ENCODE results near the gene PVALB. TPM values are rescaled to one million over a fixed set of nuclear protein-coding genes. Genes with fewer than 3 reads are reported as not detected.

The PVALB gene
- total RNA-seq, 1 donor from 2014 or later = not detected

DNA sequence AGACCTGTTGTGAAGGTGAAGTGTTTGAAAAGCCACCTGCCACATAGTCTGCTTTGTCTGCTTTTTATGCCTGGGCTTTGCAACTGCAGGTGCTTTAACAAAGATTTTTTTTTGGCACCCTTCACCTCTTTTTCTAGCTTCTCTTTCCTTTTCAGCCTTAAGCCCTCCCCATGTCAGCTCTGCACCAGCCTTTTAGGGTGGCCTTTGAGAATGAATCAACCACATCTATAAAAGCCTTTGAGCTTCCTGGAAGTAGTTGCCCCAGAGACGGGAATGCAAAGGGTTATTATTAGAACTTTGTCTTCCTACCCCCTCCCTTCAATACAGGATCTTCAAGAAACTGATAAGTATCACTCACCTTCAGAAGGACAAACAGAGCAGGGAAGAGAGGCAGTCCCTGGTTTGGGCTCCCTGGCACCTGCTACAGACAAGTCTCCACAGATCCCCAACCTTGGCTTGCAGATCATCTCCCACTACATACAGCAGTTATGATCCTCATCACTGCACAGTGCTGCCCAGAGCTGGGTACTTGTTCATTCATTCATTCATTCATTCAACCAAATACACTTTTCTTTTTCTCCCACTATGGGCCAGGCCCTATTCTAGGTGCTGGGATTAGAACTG lies 8.0 kb downstream of the PVALB start:
- TF ChIP-seq, protein P1, sequence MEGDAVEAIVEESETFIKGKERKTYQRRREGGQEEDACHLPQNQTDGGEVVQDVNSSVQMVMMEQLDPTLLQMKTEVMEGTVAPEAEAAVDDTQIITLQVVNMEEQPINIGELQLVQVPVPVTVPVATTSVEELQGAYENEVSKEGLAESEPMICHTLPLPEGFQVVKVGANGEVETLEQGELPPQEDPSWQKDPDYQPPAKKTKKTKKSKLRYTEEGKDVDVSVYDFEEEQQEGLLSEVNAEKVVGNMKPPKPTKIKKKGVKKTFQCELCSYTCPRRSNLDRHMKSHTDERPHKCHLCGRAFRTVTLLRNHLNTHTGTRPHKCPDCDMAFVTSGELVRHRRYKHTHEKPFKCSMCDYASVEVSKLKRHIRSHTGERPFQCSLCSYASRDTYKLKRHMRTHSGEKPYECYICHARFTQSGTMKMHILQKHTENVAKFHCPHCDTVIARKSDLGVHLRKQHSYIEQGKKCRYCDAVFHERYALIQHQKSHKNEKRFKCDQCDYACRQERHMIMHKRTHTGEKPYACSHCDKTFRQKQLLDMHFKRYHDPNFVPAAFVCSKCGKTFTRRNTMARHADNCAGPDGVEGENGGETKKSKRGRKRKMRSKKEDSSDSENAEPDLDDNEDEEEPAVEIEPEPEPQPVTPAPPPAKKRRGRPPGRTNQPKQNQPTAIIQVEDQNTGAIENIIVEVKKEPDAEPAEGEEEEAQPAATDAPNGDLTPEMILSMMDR (IDR thresholded peaks at IDR 0.05; ENCODE audit: unreplicated experiment) = no peak
- Mint-ChIP-seq H3K27ac (ENCODE audit: unreplicated experiment) (no peak overlapping the region), H3K4me1 (ENCODE audit: unreplicated experiment) (peaks cover 8% of the 10 kb centered on the region), H3K4me3 (ENCODE audit: unreplicated experiment) (no peak overlapping the region), H3K27me3 (ENCODE audit: unreplicated experiment) (peaks cover 4% of the 10 kb centered on the region), H3K36me3 (ENCODE audit: low read depth, unreplicated experiment) (no peaks in the 10 kb centered on the region), H3K9me3 (ENCODE audit: unreplicated experiment) (no peaks in the 10 kb centered on the region)
- no peak for DNase-seq (ENCODE audit: low spot score)

DNA sequence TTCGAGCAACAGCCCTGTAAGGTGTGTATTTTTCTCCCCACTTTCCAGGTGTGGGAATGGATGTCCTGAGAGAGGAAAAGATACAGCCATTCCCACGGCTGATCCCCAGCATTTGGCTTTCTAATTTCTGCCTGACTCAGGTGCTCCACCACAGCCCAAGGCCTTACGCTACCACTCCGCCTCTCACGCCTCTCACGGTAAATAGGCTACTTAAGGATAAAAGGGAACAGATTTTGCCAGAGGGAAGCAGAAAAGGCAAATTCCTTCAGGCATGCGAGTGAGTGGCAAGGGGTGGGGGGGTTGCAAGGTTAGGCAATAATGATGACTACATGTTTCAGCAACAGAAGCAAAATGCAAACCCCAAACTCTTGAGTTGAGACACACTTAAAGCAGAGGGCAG lies 9.2 kb downstream of the PVALB start:
- H3K9me3 Mint-ChIP-seq (ENCODE audit: unreplicated experiment) = no peaks in the 10 kb centered on the region
- DNase-seq (ENCODE audit: low spot score) = no peak
- H3K4me3 Mint-ChIP-seq (ENCODE audit: unreplicated experiment) = no peak overlapping the region
- TF ChIP-seq, protein P1 (IDR thresholded peaks at IDR 0.05; ENCODE audit: unreplicated experiment) = no peak
- peaks cover 4% of the 10 kb centered on the region for H3K27me3 Mint-ChIP-seq (ENCODE audit: unreplicated experiment)
- no peak overlapping the region for H3K27ac Mint-ChIP-seq (ENCODE audit: unreplicated experiment)
- no peaks in the 10 kb centered on the region for H3K36me3 Mint-ChIP-seq (ENCODE audit: low read depth, unreplicated experiment)
- peaks cover 8% of the 10 kb centered on the region for H3K4me1 Mint-ChIP-seq (ENCODE audit: unreplicated experiment)

DNA sequence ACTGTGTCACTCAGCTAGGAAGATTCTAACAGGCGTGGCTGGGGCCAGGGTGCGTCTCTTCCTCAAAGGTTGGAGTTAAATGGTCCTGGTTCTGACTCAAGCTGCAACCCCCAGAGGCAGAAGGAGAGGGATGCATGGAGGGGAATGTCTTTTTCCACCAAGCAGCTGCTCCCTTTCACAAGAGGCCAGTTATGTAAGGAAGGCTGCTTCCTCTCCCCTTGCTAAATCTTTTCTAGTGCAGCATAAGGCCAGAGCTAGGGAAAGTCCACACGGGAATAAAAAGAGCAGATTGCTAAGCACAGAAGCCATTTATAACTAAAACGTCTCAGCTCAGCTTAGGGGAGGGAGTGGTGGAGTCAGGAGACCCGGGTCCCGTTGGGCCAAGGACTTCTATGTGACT lies 10.0 kb downstream of the PVALB start:
- Mint-ChIP-seq H3K27ac (ENCODE audit: unreplicated experiment) (no peak overlapping the region), H3K27me3 (ENCODE audit: unreplicated experiment) (peaks cover under 1% of the 10 kb centered on the region), H3K9me3 (ENCODE audit: unreplicated experiment) (no peaks in the 10 kb centered on the region), H3K36me3 (ENCODE audit: low read depth, unreplicated experiment) (no peaks in the 10 kb centered on the region), H3K4me3 (ENCODE audit: unreplicated experiment) (no peak overlapping the region), H3K4me1 (ENCODE audit: unreplicated experiment) (peaks cover 8% of the 10 kb centered on the region)
- DNase-seq (ENCODE audit: low spot score) = no peak
- TF ChIP-seq, protein P1 (IDR thresholded peaks at IDR 0.05; ENCODE audit: unreplicated experiment) = no peak

DNA sequence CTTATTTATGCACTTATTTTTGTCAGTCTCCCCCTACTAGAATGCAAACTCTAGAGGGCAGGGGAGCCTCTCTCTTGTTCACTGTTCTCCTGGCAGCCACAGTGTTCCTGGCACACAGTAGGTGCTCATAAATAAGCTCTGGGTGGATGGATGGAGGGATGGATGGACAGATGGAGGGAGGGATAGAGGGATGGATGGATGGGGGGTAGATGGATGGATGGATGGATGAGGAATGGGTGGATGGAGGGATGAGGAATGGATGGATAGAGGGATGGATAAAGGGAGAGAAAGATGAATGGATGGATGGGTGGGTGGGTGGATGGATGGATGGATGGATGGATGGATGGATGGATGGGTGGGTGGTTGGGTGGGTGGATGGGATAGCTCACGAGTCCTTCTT lies 13.5 kb downstream of the PVALB start:
- no peaks in the 10 kb centered on the region for H3K9me3 Mint-ChIP-seq (ENCODE audit: unreplicated experiment)
- TF ChIP-seq, protein P1 (IDR thresholded peaks at IDR 0.05; ENCODE audit: unreplicated experiment) = no peak
- H3K4me3 Mint-ChIP-seq (ENCODE audit: unreplicated experiment) = no peak overlapping the region
- H3K36me3 Mint-ChIP-seq (ENCODE audit: low read depth, unreplicated experiment) = no peaks in the 10 kb centered on the region
- peaks cover 6% of the 10 kb centered on the region for H3K4me1 Mint-ChIP-seq (ENCODE audit: unreplicated experiment)
- no peak overlapping the region for H3K27ac Mint-ChIP-seq (ENCODE audit: unreplicated experiment)
- DNase-seq (ENCODE audit: low spot score) = no peak
- H3K27me3 Mint-ChIP-seq (ENCODE audit: unreplicated experiment) = peaks cover 1% of the 10 kb centered on the region

DNA sequence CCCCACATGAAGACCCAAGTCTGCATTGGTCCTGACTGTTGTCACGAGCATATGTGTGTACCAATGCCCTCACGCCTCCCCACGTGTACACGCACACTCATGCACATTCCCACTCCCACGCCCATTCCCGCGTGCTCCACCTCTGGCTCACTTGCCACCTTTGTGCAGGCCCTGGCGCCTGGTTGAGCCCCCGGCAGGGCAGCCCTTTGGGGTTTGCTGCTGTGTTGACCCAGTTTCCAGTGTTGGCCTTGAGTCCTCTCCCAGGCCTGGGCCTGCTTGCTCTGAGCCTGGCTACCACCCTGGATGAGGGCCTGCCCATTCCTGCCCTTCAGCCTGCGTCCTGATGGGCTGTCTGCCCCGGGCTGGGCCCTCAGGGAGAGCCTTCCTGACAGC lies 18.2 kb downstream of the PVALB start:
- Mint-ChIP-seq H3K27ac (ENCODE audit: unreplicated experiment) (no peak overlapping the region), H3K4me3 (ENCODE audit: unreplicated experiment) (no peak overlapping the region), H3K4me1 (ENCODE audit: unreplicated experiment) (no peaks in the 10 kb centered on the region), H3K36me3 (ENCODE audit: low read depth, unreplicated experiment) (no peaks in the 10 kb centered on the region), H3K9me3 (ENCODE audit: unreplicated experiment) (no peaks in the 10 kb centered on the region), H3K27me3 (ENCODE audit: unreplicated experiment) (peaks cover 1% of the 10 kb centered on the region)
- no peak for DNase-seq (ENCODE audit: low spot score)
- TF ChIP-seq, protein P1 (IDR thresholded peaks at IDR 0.05; ENCODE audit: unreplicated experiment) = no peak

Data from endothelial cell (in vitro differentiated cells).